NCI-H345 treated with DMSO at 0.1 percent for 48 hours (cell line): ENCODE data around the gene MKI67.

ENCODE experiments used
- DNase-seq: peaks from one replicate; lab custom pipeline; 2025; ENCODE audit not compliant: unreplicated experiment; lab: John Stamatoyannopoulos, UW

MKI67 gene

GRCh38 chr10:128086003-128086863, 40.0 kb downstream of the MKI67 start:
- DNase-seq, result no peak

GRCh38 chr10:128084991-128085390, 41.2 kb downstream of the MKI67 start:
- no peak for DNase-seq

GRCh38 chr10:128084364-128084763, 41.9 kb downstream of the MKI67 start:
- DNase-seq, result no peak

- DNase-seq, result no peak
Measured at GRCh38 chr10:128083191-128083895, 42.9 kb downstream of the MKI67 start.

GRCh38 chr10:128081720-128082119, 44.5 kb downstream of the MKI67 start:
- DNase-seq, result no peak

DNA sequence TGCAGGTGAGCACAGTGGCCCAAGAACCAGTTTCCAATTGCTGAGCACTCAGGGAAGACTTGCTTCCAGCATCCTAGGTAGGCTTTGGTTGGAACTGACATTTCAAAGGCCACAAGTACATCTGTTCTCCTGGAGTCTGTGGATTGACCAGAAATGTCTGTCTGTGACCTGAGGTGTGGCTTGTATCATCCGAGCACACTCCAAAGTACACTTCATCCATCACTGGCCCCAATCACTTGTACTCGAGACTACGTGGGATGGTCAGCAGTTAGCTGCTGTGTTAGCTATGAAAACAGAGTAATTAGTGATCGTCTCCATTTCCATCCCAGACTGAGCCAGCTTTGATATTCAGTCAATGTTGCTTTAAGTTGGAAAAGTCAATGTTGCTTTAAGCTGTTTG, 45.0 kb downstream of the MKI67 start:
- no peak for DNase-seq

DNA sequence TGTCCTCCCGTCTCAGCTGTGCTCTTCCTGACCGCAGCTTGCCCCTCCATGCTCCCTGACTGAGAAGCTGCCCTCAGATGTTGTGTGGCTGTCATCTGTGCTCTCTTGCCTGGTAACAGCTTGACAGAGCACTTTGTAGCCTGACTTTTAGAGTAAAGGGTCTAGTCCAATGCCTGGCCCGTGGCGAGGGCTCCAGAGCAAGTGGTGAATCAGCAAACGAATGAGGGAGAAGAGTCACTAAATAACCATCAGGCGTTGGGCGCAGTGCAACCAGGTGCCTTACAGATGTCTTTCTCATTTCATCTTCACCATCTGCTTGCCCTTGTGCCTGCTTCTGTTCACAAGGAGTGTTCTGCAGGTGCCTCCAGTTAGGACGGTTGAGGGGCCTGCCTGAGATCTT, 45.6 kb downstream of the MKI67 start:
- DNase-seq, result no peak

DNA sequence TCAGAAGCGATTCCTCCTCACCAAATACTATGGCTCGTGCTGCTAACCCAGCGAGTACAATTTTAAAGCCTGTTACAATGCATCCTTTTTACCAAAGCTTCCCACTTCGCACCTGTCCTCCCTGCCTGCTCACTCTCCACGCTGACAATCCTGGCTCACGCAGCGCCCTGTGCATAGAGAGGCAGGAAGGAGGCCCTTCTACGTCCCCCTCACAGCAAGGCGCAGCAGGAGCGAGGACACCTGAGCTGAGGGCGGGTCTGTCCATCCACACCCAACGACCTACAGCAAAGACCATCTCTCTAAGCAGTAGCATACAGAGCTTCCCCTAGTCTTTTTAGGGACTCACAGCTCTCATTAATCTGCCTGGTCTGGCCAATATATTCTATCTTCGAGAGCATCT, 46.0 kb downstream of the MKI67 start:
- DNase-seq, result no peak

DNA sequence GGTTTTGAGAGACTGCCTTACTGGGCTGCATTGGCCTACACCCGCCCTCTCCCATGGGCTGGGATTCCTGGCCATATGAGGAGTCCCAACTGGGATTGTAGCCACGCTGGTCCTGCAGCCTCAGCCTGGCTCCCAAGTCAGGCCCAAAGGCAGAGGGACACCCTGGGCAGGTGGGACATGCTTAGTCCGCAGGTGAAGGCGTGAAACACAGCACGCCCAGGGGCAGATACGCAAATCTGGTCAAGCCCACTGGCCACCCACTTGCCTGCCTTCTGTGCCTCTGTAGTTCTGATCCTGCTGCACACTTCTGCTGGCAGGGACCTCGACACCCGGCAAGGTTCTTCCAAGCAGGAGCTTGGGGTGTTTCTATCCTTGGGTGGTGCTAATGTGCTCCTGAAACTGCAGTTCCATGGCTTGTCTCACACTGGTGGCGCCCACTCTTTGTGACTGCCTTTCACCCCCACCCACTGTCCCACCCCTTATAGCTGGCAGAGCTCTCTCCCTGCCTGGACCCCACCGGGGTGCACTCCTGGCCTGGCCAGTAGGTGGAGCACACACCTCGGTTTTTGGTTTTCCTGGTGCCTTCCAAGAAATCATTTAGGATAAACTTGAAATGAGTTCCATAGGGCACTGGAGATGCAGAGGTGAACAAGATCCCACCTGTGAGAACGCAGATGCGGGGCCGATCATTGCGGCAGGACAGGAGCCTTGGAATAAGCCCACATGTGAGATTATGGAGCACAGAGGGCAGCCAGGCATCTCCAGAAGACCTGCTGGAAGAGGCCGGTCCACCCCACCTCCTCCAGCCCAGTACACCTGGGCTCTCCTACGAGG, 47.9 kb downstream of the MKI67 start:
- peak; percentile 2 for DNase-seq

- no peak for DNase-seq
Measured at GRCh38 chr10:128077155-128077875, 48.9 kb downstream of the MKI67 start.

DNA sequence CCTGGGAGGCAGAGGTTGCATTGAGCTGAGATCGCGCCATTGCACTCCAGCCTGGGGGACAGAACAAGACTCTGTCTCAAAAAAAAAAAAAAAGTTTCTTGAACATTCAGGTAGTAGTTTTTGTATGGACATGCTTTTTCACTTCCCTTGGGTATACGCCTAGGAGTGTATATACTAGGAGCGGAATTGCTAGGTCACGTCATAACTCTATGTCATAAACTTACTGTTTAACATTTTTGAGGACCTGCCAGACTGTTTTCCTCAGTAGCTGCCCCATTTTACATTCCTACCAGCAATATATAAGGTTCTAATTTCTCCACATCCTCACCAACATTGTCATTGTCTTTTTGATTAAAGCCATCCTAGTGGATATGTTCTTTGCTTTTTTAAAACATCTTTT, 51.6 kb downstream of the MKI67 start:
- no peak for DNase-seq

DNA sequence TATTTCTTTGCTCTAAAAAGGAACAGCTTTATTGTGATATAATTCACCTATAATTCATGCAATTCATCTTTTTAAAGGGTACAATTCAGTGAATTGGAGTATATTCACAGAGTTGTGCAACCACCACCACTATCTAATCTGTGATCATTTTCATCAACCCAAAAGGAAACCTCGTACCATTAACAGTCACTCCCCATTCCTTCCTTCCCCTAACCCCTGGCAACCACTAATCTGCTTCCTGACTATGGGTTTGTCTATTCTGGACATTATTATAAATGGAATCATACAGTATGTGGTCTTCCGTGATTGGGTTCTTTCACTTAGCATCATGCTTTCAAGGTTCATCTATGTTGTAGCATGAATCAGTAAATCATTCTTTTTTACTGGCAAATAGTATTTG, 52.3 kb downstream of the MKI67 start:
- no peak for DNase-seq

- no peak for DNase-seq
Measured at GRCh38 chr10:128072941-128073645, 53.1 kb downstream of the MKI67 start.

DNA sequence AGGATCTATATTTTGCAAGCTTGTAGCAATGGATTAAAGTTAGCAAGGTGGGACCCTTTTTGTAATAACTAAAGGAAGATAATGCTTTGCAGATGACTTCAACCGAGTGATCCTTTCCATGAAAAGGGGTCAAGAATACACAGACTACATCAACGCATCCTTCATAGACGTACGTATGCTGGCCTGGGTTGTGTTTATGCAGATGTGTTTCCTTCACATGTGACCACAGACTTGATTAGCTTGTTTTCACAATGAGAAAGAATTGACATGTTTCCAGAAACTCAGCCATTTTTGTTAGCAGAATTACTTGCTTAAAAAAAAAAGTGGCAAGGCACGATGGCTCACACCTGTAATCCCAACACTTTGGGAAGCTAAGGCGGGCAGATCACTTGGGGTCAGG, 54.2 kb downstream of the MKI67 start:
- DNase-seq, result no peak

GRCh38 chr10:128071417-128071782, 54.8 kb downstream of the MKI67 start:
- DNase-seq, result no peak

- DNase-seq, result no peak
Measured at GRCh38 chr10:128070721-128071416, 55.4 kb downstream of the MKI67 start.

DNA sequence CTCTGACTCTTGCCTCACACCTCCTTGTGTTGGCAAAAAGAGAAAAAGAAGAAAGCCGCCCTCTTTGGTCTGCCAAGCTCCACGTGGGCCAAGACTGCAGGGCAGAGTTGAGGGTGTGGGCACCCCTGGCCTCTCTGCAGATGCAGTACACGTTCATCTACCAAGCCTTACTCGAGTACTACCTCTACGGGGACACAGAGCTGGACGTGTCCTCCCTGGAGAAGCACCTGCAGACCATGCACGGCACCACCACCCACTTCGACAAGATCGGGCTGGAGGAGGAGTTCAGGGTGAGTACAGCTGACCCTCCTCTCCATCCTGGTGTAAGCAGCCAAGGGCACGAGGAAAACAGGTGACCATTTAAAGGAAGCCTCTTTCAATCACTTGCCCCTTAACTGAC, 56.1 kb downstream of the MKI67 start:
- no peak for DNase-seq

DNA sequence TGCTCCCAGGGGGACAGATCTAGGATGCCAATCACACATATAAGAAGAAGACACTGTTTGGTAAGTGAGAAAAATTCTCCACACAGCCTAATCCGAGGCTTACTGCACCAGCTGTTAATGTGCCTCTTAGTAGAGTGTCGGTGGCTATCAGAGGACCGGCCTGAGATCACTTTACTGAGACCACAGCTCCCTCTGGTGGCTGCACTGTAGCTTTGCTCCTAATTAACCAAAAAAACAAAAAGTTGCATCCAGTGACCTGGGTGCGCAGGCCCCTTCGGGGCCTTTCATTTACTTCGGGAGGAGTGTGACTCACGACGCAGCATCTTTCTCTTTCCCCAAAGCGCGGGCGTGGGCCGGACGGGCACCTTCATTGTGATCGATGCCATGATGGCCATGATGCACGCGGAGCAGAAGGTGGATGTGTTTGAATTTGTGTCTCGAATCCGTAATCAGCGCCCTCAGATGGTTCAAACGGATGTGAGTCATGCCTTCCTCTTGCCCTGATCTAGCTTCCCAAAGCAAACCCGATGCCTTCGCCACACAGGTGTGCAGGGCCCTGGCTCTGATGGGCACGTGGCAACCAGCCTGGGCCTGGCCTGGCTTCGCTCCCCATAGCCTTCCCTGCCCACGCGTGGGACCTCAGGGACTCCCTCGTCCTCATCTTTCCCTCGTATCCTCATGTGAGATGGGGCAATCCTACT, 56.7 kb downstream of the MKI67 start:
- DNase-seq, result peak; percentile 55
